Spleen (tissue), 7 donors: ENCODE data around the gene ATL2.

Source experiments
- POLR2AphosphoS5 ChIP-seq, 3 donors: sonication (generic); formaldehyde crosslinking; IDR thresholded peaks; one replicate each; pipeline ENCODE4 v1.5.1; 2017; ENCODE audit warnings: antibody characterized with exemption in 3 of 3
- TF ChIP-seq, protein P1 (sequence below), 11 experiments: fragments of 200-600 bp in 7 of 11; fragments of 450-650 bp in 4 of 11; sonication (generic) in 4 of 11; IDR thresholded peaks in 8 of 11; conservative IDR thresholded peaks in 3 of 11; 1 replicate in 7 of 11; 2 replicates in 4 of 11; pipeline versions ENCODE4 v1.4.0 to v1.8.0; 2016 to 2021; ENCODE audit warnings: antibody characterized with exemption in 11 of 11, inconsistent platforms in 4 of 11, mild to moderate bottlenecking in 1 of 11
- donor health status: DM: no; HTN: no; CAD: no; lungs with moderate emphysema.
- donor health status: DM: no; HTN: no; CAD: no.
- donor health status: DM: no; HTN: no; CAD: no.

DNA sequence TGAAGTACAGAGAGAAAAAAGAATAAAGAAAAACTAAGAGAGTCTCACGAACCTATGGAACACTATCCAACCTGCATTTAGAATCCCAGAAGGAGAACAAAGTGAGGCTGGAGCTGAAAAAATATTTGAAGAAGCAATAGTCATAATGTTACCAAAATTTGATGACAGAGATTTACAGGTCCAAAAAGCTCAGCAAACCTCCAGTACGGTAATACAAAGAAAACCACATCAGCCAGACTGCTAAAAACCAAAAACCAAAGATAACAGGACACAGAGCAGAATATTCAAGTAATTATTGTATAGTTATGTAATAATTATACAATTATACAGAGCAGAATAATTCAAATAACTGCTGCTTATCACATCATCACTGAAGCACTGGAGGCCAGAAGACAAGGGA is 23.7 kb downstream of the ATL2 start:
- TF ChIP-seq, protein P1, sequence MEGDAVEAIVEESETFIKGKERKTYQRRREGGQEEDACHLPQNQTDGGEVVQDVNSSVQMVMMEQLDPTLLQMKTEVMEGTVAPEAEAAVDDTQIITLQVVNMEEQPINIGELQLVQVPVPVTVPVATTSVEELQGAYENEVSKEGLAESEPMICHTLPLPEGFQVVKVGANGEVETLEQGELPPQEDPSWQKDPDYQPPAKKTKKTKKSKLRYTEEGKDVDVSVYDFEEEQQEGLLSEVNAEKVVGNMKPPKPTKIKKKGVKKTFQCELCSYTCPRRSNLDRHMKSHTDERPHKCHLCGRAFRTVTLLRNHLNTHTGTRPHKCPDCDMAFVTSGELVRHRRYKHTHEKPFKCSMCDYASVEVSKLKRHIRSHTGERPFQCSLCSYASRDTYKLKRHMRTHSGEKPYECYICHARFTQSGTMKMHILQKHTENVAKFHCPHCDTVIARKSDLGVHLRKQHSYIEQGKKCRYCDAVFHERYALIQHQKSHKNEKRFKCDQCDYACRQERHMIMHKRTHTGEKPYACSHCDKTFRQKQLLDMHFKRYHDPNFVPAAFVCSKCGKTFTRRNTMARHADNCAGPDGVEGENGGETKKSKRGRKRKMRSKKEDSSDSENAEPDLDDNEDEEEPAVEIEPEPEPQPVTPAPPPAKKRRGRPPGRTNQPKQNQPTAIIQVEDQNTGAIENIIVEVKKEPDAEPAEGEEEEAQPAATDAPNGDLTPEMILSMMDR (IDR thresholded peaks at IDR 0.05 in 8 of 11, conservative IDR thresholded peaks at IDR 0.05 in 3 of 11), result no peak
- no peak for TF ChIP-seq POLR2AphosphoS5 (IDR thresholded peaks at IDR 0.05)
